ENCODE measurements around the gene RASSF9.

Gene RASSF9

DNA sequence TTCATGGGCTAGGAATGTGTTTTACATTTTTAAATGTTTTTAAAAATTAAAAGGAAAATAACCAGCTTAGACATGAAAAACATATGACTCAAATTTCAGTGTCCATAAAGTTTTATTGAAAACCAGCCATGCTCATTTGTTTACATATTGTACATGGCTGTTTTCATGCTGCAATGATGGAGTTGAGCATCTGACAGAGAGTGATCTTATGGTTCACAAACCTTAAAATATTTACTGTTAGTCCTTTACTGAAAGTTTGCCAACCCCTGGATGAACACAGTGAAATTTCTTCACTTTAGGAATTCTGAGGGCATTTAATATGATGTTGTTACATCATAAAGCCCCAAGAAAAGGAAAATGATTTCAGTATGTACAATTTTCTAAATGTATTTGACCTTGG lies 16.1 kb downstream of the RASSF9 start:
- no peak for DNase-seq

DNA sequence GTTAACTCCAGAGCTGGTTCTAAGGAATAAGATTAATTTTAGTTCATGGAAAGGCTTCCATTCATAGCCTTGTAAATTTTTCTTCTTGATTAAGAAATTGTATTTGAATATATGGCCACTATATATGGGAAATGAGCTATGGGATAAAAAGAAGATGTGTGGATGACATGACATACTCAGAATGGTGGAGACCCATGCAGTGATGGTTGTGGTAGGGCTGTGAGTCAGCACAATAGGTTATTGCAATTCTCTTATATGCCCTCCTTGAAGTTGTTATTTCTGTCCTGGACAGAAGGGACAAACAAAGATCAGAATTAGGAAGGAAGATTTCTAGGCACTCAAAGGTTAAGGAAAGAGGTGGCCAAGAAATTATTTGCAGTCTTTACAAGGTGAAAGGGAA lies 21.5 kb downstream of the RASSF9 start:
- DNase-seq = no peak

DNA sequence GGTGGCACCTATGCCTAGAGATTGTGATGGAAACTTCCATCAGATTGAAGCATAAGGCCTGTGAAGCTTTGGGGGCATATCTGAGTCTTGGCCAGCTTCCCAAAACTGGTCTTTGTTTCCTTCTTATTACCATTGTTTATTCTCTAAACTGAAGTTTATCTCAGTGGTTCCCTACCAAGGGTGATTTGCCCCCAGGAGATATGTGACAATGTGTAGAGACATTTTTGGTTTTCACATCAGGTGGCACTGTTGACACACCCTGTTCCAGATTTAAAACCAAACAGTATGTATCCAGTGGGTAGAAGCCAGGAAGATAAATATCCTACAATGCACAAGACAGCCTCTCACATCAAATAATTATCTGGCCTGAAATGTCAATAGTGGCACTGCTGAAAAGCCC lies 22.1 kb downstream of the RASSF9 start:
- DNase-seq = no peak

DNA sequence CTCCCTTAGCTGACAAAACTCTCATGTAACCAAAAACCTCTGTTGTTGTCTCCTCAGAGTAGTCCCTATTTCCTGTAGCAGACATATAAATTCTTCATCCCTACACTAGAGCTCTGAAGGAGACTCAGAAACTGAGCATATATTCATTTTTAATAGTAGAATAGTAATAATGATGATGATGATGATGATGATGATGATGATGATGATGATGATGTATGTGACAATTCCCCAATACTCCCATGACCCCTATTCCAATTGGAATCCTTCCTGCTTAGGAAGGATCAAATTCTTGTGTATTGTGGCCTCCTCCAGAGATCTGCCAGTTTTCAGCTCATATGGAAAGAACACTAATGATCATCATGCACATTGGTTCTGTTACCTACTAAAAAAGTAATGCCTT lies 26.7 kb downstream of the RASSF9 start:
- no peak for DNase-seq

DNA sequence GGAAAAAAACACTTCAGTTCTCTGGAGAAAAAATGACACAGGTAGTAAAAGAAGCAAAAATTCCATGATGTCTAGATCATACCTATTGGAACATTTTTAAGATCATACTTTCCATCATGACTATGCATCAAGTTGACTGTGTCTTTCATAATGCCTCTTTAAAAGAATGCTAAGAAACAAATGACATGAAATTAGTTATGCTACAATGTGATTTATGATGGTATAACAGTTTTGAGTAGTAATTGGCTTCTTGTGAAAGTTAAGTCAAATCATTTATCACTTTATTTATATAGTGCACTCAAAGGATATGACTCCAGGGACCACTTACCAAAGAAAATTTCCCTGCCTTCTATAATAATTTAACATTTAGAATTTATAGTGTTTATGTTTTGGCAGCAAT lies 28.5 kb downstream of the RASSF9 start:
- DNase-seq = no peak

DNA sequence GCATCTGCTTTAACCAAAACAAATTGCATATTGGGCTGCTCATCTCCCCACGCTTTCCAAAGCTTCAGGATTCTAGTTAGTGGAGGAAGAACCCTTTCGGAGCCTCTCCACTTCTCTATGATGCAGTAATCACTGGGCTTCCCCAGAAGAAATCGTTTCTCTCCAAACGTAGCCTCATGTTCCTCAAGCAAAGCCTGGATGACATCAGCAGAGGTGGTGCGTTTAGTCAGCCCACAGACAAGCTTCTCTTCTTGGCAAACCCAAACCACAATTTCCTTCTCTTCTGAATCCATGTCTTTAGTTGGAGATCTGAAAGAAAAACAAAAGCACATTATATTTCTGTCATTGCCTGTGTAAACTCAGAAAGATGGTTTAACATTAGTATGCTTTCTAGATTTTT lies 30.6 kb downstream of the RASSF9 start:
- DNase-seq = no peak

DNA sequence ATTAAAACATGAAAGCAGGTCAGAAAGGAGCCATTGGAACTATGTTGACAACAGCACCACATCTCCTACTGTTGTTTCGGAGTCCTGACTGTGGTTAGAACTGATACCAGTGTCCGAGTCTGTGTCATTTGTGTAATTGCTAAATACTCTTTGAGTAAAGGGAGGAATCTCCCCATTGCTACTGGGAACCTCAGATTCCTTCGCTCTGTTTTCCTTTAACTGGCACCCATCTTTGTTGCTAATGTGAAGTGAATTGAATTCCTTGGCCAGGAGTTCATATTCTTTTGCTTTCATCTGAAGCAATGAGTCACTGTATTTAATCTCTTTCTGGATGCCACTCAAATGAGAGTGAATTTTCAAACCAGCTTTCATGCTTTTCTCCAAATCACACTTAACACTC lies 31.5 kb downstream of the RASSF9 start:
- DNase-seq = no peak

DNA sequence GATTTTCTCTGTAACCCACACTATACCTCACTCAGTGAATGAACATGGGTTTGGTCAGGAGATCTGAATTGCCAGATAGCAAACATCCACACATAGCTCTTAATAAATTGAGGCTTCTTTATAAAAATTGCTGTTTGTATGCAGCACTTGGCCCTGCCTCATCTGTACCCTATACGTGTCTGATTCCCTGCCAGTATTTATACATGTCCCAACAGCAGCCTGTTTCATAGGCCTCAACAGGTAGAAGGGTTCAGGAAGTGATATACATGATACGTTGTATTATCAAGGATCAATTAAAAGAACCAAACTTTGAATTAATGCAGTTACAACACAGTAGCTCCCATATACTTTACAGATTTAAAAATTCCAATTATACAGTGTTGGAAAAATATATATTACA lies 32.3 kb downstream of the RASSF9 start:
- DNase-seq = no peak

DNA sequence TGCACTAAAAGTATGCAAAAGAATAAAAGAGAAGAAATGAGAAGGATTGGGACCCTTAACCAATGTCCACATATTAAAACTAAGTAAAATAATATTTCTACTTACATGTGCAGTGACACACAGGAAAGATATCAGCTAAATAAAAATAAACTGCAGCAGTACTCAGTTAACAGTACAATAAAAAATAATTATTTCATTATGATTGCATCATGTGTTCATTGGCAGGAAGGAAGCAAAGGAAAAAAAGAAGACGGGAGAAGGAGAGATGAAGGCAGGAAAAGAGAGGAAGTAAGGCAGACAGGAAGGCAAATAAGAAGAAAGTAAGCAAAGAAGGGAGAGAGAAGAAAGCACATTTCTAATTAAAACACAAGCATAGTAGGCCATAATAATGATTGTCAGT lies 33.0 kb downstream of the RASSF9 start:
- no peak for DNase-seq

DNA sequence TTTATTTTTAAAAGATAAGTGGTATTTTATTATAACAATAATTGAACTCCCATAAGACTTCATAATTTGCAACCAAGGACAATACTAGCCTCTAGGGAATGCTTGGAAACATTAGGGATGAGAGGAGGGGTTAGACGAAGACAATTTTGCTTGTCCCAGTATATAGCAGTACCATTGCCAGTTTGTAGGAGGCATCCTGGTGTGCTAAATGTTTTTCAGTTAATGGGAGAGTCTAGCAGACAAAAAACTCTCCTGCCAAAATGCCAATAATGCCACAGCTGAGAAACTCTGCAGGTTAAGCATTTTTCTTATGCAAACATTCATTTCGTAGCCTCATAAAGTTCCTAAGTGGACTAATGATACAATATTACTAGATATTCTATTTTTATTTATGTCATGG lies 38.1 kb downstream of the RASSF9 start:
- no peak for DNase-seq

DNA sequence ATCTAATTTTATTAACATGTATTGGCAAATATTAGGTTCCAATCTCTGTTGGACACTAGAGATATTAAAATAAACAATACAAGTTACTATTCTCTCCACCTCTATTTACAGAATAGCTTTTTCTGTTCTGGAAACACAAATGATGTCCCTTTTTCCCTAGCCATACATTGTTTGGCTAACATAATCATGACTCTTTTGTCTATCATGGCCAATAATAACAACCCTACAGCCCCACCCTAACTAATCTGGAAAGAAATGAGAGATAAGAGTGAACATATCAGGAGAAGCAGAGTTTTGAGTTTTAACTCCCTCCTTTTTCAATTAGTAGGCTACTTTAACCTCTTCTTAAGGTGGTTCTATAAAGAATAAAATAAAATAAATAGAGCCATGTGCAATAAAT lies 40.2 kb downstream of the RASSF9 start:
- no peak for DNase-seq

DNA sequence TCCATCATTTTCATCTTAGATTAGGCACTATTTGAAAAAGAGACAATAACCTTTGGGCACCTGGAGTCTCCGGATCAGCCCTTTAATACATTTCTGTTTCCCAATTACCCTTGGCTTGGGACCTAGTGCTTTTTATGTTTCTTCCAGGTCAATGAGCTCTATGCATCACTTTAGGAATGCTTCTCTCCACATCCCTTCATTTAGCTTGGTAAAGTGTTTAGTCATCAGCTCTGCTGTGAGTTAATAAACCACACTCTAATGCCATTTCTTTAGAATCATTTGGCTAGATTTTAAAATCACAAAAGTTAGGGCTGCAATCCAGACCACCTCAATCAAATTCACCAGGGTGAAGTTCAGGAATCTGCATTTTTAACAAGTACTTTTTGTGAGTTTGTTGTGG lies 41.7 kb downstream of the RASSF9 start:
- no peak for DNase-seq

DNA sequence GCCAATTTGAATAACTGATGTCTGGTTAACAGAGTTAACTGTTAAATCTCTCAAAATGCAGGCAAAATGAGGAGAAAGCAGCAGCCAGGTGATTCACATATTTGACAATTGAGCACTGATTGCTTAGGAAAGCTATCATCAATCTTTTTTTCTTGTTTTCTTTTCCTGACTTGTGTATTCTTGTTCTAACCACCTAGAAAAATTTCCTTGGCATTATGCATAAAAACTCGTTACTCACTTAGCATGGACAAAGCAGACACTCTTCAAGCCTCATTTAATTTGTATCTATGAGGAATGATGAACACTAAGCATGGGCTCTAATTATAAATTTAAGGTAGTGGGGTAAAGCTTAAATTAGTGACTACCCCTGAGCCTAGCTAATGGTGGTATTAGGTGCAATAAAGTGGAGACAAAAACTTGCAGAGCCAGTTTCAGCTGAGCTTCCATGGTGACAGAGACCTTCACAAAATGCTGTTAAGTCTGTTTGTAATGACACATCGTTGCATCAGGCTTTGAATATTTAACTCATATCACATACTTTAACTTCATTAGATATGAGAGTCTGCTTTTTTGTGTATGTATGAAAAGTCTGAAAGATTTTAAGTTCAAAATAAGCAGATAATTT lies 52.0 kb downstream of the RASSF9 start:
- no peak for DNase-seq

DNA sequence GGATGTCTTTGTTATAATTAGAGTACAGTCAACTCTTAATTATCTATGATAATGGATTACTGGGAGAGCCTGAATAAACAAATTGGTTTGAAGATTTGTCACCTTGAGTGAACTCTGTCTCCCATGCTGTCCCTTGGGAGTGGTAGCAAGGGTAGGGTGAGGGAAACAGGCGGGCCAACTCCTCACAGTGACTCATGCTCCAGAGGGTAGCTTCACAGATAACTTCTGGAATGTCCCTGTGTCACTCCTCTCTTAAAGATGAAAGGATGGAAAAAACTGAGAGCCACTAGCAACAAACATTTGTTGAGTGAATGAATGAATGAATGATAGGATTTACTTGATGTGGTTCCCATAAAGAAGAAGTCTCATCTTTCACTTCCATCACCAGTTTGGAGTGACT lies 53.5 kb downstream of the RASSF9 start:
- DNase-seq = no peak

DNA sequence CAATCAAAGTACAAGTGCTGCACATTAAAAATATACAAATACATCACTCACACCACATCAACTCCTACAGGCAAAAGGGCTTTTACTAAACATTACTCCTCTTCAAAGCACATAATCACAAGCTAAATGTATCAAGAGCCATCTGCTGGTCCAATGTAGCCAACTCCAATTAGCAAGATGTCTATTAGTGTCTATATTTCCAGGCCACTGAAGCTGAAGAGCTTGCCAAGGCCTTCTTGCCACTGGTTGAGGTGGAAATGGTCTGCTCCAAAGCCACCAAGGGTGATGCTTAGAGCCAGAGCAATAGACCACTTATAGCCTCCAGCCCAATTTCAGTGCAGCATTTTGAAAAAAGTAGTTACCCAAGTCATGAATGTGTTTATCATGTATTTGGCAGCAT lies 54.4 kb downstream of the RASSF9 start:
- no peak for DNase-seq

DNA sequence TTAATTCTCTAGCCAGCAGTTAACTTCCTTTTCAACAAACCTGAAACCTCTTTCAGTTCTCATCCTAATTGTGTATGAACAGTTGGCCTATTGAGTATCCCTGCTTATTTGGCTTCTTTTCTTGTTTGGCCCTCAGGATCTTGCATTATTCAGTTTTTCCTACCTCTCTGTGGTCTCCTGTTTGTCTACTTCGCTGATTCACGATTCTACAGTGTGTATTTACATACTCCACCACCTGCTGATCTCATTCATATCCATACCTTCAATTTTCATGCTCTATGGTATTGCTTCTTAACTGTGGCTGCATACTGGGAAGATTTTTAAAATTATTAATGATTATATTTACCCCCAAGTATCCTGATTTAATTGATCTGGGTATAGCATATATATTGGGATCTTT lies 56.4 kb downstream of the RASSF9 start:
- DNase-seq = no peak

DNA sequence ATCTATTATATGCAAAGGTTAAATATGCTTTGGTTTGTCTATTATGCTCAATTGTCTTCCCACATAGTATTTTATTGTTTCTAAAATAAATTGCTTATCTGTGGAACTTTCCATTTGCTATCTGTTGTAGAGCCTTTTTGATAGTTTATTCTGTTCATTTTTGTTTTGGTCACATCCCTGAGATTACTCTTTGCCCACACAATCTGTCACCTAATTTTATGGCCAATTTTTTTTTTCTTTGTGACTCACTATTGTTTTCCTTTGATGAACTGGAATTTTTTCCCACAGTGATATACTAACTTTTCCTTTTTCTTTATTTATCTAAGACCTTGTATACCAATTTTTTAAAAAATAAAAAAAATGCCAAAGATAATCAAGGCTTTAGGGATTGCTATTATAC lies 61.1 kb downstream of the RASSF9 start:
- no peak for DNase-seq

DNA sequence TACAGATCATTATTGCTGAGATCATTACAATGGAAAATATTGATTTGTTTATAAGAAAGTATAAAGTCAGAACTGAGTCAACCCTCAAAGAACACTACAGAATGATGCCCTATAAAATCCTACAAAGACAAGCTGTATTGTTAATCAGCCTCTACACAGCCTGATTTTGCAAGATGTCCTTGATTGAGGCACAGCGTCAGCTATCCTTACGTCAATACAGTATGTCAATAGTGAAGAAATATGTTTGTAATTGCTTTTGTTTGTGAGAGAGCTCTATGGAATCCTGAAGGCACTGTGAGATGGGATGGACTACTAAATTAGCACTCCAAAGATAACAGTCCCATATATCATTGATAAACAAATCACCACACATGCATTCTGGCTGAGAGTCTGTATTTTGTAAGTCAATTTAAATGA lies 70.7 kb downstream of the RASSF9 start:
- no peak for DNase-seq

DNA sequence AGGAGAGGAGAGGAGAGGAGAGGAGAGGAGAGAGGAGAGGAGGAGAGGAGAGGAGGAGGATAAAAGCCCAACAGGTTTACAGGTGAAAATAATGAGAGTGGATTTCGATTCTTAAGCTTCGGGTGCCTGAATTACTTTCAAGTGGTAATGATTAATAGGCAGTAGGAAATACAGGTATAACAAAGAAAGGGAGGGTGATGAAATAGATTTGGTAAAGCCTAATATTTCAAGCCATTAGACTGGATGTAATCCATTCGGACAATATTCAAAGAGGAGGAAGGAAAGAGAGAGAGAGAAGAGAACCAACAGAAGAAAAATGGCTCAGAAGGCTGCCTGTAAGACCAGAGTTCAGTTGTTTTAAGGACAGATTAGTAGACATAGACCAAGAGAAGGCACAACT lies 76.6 kb downstream of the RASSF9 start:
- no peak for DNase-seq

DNA sequence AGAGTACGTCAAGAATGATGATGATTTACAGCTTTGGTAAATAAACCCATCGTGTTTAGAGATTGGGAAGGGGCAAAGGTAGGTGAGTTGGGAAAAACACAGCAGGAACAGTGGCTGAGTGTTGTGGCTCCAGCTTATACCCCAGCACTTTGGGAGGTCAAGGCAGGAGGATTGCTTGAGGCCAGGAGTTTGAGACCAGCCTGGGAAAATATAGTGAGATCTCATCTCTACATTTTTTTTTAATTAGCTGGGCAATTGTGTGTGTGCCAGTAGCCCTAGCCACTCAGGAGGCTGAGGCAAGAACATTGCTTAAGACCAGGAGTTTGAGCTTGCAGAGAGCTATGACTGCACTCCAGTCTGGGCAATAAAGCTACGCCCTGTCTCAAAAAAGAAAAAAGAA lies 77.1 kb downstream of the RASSF9 start:
- DNase-seq = no peak

DNA sequence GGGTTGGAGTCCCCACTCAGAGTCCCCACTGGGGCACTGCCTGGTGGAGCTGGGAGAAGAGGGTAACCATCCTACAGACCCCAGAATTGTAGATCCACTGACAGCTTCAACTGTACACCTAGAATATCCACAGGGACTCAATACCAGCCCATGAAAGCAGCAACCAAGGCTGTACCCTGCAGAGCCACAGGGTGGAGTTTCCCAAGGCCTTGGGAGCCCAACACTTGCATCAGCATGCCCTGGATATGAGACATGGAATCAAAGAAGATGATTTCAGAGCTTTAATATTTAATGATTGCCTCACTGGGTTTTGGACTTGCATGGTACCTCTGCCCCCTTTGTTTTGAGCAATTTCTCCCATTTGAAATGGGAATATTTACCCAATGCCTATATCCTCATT lies 80.4 kb downstream of the RASSF9 start:
- DNase-seq = no peak

Data from GOT3 (cell line).